Gastrocnemius medialis (tissue), 4 donors: ENCODE measurements around the gene CYP19A1.

ENCODE experiments used
- CTCF ChIP-seq, 5 experiments: fragments of 450-650 bp in 3 of 5; fragments of 200-600 bp in 2 of 5; sonication (generic) in 2 of 5; IDR thresholded peaks in 4 of 5; conservative IDR thresholded peaks in 1 of 5; 1 replicate in 4 of 5; 2 replicates in 1 of 5; pipeline ENCODE4 v1.5.1; 2016 to 2019; ENCODE audit warnings: antibody characterized with exemption in 5 of 5, mild to moderate bottlenecking in 3 of 5, moderate library complexity in 3 of 5
- POLR2A ChIP-seq, 2 donors: fragments of 450-650 bp; IDR thresholded peaks; one replicate each; pipeline ENCODE4 v1.6.1; 2017; ENCODE audit warnings: antibody characterized with exemption in 2 of 2, mild to moderate bottlenecking in 2 of 2, moderate library complexity in 2 of 2

GRCh38 chr15:51186891-51187290 lies 151.5 kb downstream of the CYP19A1 start:
- no peak for TF ChIP-seq CTCF (IDR thresholded peaks at IDR 0.05 in 4 of 5, conservative IDR thresholded peaks at IDR 0.05 in 1 of 5)
- no peak for TF ChIP-seq POLR2A (IDR thresholded peaks at IDR 0.05)
